T follicular helper cell (primary cell): Measurements from ENCODE around the gene PARD3.
"Not testable (repeated sequence)": the region's sequence is repeated elsewhere in the genome, so short reads cannot be mapped to it uniquely, and the experiment has no call there.

Experiments used
- DNase-seq: peaks from one replicate; pipeline ENCODE4 v3.0.0-alpha.2; 2020; ENCODE audit warnings: low read depth

The PARD3 gene

DNA sequence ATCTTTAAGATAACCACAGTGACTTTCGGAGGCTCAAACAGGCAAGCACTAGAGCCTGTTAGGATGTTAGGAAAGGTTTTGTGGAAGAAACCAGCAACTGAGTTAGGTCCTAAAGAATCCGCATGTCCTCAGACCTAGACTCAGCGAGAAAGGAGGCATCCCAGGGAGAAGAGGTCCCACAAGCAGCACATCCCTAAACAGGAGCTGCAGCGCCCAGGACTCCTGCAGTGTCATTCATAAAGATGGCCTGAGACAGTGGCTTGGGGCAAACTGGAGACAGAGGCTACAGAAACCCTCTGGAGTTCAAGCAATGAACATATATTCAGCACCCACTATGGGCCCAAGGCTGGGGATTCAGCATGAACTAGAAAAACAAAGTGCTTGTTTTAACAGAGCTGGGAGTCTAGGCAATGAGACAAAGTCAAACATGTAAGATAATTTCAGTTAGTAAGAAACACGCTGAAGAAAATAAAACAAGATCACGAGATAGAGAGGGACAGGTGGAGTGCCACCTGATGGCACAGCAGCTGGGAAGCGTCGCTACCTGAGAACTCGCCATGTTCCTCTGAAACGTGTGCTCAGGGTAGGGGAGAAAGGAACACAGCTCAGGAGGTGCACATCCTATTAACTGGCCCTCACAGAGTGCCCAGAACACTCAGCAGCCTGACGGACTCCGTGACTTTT lies 48.1 kb downstream of the PARD3 start:
- no peak for DNase-seq

DNA sequence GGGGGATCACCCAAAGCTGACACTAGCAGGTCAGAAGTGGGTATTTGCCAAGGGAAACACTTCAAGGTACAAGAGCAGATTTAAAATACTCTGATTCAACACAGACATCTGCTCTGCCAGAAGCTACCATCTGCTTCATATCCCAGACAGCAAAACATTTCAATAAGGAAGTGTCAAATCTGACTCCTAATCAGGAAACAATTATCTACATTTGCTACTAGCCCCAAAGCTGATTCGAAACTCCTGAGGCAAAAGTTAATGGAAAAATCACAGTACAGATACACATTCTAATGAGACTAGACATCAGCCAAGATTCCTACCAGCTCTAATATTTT lies 48.9 kb downstream of the PARD3 start:
- DNase-seq = no peak

DNA sequence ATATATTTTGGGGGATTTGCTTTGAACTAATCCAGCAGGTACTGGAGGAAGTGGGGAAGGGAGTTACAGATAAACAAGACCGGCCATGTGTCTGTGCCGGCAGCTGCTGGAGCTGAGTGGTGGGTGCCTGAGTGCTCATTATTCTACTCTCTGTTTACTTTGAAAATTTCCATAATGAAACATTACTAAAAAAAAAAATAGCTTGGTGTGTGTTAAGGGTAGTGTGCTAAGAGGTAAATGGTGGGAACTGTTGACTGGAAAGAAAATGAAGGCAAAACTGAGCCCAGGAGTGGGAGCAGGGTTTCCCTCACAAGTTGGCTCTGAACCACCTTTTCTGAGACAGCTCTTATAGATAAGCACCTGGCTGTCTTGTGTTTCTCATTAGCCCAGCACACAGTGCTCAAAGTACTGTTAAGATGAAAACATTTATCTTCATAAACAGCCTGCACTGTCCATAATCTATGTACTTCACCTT lies 50.6 kb downstream of the PARD3 start:
- no peak for DNase-seq

DNA sequence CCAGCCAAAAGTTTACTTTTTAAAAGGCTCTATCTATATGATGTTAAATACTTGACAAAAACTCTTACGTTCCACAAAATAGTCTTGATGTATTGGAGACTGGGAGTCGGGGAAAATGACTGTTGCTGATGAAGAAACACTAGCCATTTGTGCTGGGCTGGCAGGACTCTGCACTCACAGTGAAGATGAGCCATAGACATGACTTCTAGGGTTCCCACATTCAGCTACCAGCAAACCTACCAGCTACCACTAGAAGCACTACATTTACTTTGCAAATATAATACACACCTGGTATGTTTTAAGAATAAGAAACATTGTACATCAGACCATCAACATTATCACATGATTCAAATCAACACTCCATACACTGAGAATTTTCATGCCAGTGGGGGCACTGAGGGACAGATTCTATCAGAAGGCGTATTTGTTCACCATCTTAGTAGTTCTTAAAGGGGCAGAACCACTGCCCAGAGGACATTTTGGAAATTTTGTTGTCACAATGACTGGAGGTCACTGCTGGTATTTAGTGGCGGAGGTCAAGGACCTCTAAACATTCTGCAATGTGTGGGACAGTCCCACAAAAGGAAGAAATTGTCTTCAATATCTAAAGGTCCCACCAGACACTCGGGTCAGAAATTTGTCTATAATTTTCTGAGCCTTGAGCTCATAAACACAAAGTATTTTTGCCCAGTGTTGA lies 52.3 kb downstream of the PARD3 start:
- DNase-seq = no peak

DNA sequence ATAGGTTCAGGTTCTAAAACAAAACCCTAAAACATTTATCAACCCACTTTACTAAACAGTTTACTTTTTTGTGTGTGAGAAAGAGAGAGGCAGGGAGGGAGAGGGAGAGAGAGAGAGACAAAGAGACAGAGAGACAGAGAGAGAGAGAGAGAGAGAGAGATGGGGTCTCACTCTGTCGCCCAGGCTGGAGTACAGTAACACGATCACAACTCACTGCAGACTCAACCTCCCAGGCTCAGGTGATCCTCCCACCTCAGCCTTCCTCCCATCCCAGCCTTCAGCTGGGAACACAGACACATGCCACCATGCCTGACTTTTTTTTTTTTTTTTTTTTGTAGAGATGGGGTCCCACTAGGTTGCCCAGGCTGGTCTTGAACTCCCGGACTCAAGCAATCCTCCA lies 52.9 kb downstream of the PARD3 start:
- DNase-seq = no peak

DNA sequence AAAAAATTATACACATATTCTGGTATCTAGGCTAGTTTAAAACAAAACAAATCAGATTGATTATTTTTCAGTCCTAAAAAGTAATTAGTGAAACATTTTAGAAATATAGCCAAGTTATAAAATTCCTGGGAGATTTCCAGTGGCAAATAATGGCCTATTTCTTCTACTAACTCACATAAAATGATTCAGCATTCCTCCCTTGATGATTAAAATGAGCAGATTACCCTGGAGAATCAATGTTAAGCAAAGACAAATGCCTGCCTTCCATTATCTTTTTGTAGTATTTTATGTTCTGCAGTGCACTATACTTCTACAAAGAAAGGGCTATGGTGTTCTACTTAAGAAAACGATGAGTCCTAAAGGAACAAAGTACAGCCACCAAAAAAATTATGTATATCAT lies 53.6 kb downstream of the PARD3 start:
- no peak for DNase-seq

DNA sequence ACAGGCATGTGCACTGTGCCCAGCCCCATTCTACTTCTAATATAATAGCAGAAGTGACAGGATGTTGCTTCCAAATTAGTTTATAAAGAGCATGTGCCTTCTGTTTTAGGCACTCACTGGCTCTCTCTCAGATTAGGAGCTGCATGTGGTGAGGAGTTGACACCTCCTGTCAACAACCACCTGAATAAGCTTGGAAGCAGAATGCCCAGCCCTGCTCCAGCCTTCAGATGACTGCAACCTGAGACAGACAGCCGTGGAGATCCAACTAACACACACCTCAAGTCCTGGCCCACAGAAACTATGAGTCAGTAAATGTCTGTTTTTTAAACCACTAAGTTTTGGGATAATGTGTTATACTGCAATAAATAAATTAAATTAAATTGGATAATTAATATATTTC lies 54.5 kb downstream of the PARD3 start:
- no peak for DNase-seq

DNA sequence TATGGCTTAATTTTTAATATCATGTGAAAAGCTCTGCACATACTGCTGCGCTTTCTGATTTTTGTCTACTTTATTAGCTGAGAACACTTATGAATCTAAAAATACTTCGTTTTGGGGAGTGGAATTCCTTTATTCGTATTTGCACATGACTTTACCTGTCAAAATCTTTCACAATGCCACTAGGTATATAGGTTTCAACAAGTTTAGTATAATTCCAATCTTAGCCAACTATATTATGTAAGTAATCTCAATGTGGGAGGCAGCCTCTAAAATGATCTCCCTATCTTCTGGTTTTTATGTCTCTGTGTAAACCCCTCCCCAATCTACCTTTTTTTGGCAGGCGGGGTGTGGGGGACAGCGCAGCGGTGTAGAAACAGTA lies 55.3 kb downstream of the PARD3 start:
- no peak for DNase-seq

DNA sequence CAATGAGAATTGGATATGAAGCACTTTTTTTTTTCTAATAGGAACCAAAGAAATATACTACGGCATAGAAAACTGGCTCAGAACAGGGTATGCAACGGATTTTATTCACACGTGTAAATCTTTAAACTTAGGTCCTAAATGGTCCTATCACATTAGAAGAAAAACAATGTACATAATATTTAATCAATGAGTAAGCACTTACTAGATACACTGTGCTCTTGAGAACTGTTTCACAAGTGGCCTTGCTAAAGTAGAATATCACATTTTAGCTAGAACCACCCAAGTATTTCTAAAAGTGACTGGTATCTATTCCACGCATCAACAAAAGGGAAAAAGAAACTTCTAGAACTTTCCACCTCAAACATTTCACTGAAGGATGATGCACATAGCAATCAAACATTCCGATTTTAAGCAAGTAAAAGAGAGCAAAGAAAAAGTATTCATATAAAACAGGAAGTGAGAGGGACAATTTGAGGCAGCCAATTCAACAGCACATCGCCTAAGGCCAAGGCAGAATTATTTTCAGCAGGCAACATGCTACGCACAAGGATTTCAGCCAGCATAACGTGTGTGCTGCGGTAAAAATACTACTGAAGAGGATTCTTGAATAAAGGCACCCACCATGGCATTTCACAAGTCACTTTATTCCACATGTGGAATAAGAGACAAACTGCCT lies 55.8 kb downstream of the PARD3 start:
- DNase-seq = no peak

DNA sequence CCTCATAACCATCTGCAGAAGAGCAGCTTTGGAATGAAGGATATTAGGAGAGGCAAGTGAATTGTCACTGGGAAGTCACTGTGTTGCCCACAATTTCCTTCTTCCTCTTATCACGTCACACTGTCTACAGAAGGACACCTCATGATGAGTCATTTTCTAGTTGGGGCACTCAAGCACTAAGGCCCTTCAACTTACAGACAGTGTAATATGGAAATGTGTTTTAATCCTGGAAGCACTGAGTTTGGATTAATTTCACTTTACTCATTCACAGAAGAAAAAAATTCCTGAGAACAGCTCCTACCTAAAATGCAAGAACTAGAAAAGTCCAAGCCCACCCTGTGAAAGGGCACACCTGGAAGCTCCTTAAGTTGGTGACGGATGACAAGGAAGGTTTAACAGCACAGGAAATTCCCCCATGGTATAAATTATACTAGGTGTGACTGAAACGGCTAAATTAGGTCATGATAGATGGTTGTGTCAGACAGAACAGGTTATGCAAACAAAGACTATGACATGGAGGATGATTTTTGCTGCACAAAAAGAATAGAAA lies 56.6 kb downstream of the PARD3 start:
- DNase-seq = no peak

DNA sequence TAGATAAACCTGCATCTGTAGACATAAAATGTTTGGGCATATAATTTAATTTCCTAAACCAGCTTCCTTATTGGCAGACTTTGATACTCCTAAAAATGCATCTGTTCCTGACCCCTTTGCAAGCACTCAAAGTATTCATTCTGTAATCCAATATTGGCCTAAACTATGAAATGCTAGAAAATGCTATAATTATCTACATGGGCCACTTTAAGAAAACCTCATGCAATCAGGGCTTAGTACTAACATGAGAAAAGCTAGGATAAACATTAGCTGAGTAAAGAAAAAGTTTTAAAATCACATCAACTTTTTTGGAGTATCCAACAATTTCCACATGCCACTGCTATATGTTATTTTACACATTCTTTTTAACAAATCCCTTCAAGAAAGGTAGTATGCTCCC lies 57.2 kb downstream of the PARD3 start:
- no peak for DNase-seq

DNA sequence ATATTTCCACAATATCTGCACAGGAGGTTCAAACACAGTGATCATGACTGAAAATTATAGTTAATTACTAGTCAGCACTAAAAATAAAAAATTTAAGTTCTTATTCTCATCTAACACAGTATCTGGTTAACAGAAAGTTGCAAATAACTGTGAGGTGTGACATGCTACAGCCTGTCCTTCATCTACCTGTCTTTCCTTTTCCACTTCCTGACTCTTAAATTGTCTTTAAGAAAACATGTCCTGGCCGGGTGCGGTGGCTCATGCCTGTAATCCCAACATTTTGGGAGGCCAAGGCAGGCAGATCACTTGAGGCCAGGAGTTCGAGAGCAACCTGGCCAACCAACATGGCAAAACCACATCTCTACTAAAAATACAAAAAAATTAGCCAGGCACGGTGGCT lies 57.9 kb downstream of the PARD3 start:
- DNase-seq = not testable (repeated sequence)

DNA sequence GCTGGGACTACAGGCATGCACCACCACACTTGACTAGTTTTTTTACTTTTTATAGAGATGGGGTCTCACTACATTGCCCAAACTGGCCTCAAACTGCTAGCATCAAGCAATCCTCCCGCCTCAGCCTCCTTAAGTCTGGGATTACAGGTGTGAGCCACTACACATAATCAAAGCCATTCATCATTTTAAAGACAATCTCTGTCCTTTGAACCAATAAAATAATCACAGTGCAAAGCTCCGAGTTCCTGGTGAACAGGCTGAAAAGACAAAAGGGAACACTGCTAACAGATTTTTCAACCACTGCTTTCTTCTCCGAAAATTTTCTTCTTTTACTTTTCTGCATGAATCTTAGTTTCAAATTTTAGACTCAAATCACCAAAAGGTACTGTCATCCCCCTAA lies 58.5 kb downstream of the PARD3 start:
- DNase-seq = no peak

DNA sequence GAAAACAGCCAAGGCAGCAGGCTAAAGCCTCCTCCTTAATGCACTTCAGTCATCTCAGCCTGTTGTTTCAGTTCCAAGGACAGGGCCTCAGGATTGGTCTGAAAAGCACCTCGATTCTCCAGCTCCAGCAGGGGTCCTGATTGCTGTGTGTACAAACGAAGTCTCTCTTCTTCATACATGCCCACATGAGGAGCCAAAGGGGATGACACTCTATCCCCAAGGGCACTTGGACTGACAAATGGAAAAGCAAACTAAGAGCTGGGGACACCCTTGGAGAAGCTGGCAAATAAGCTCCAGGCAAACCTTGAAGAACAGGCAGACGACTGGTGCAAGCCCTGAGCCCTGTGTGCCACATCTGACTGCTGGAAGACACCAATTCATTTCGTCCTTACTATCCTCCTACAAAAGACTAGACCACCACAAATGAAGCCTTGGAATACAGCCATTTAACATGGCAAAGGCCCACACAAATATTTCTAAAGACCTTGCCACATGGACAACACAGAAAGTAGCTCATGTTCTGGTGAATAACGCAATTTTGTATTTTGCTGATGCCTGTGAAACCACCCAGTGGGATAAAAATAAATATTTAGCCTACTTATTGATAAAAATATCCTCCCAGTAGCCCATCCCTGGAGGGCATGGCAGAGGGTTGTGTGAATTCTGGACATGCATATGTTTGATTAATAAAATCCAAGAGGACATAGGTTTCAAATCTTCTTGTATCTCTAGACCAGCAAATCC lies 61.9 kb downstream of the PARD3 start:
- DNase-seq = no peak

DNA sequence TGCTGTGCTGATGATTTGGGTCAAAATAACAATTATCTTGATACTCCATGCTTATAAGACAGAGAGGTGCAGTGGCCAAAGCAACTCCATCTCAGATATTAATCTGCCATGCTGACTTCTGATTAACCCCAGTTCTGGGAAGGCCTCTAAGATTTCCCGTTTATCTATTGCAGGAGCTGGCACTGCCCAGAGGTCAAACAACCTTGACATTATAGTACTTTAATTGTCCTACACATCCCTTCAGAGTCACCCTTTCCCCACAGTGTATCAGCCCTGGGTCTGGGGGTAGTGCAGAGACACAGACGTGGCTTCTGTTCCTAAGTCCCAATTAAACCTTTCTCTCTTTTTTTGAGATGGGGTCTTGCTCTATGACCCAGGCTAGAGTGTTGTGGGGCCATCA lies 63.8 kb downstream of the PARD3 start:
- DNase-seq = no peak

DNA sequence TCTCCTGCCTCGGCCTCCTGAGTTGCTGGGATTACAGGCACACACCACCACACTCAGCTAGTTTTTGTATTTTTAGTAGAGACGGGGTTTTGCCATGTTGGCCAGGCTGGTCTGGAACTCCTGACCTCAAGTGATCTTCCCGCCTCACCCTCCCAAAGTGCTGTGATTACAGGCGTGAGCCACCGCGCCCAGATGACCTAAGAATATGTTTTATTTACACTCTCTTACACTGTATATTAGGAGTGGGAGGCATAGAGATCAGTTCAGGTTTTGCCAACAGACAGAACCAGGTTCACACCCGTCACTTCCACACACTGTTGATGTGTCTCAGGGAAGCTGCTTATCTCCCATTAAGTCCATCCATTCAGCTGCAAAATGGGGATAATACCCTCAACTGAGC lies 64.3 kb downstream of the PARD3 start:
- not testable (repeated sequence) for DNase-seq

DNA sequence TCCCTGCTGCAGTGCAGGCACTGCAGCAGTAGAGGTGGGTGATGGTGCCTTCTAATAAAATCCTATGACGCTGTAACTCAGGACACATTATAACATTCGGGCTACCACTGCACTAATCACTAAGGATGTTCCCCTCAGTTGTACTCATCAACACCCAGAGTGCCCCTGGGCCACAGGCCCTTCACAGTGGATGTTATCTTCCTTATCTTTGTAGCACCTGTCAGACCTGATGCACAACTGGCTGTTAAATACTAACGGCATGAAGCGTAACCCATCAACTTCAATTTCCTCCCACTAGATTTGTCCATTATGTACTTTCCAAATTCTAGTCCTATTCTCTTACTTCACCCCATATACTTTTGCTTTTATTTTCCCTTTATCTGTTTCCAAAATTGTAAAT lies 66.3 kb downstream of the PARD3 start:
- no peak for DNase-seq

DNA sequence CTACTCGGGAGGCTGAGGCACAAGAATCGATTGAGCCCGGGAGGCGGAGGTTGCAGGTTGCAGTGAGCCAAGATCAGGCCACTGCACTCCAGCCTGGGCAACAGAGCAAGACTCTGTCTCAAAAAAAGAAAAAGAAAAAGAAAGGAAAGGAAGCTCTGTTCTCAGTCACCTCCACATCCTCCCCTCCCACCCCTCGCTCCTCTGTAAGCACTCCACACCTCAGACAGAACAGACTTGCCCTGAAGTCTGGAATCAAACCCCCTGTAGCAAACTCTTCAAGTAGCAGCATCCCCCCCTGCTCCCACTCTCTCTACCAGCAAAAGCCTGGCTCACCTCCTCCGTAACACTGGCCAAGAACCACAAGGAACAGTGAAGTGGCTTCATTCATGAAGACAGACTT lies 66.7 kb downstream of the PARD3 start:
- no peak for DNase-seq

DNA sequence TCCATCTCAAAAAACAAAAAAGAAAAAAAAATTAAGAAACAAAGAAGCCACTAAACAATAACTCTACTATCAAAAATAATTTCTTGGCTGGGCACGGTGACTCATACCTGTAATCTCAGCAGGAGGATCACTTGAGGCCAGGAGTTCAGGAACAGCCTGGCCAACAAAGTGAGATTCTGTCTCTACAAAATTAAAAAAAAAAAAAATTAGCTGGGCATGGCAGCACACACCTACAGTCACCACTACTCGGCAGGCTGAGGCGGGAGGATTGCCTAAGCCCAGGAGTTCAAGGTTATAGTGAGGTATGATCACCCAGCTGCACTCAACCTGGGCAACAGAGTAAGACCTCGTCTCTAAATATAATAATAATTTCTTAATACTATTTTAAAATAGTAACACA lies 69.0 kb downstream of the PARD3 start:
- DNase-seq = no peak

DNA sequence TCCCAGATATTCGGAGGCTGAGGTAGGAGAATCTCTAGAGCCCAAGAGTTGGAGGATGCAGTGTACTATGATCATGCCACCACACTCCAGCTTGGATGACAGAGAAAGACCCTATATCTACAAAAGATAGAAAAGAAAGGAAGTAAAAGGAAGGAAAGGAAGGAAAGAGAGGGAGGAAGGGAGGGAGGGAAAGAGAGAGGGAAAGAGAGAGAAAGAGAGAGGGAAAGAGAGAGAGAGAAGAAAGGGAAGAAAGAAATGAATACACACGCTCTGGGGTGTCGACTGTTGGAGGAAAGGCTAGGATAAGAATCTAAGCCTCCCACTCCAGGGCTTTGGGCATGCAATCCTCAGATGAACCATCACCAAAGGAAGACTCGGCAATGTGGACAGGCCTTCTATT lies 69.9 kb downstream of the PARD3 start:
- no peak for DNase-seq

DNA sequence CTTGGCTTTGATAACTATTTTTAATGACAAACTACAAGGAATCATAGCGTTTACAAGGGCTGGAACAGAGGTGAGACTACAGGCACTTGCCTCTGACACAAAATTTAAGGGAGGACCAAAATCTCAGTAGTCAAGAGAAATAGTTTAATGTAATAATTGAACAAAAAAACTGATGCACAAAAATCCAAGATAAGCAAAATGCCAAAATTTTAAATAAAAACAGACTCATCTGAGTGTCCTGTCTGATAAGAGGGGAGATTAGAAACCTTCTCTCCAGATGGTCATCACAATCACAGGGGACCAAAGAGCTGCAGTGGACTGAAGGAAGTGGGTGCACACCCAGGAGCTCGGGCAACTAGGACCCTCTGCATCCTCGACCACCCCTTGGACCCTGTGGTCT lies 70.5 kb downstream of the PARD3 start:
- DNase-seq = no peak

DNA sequence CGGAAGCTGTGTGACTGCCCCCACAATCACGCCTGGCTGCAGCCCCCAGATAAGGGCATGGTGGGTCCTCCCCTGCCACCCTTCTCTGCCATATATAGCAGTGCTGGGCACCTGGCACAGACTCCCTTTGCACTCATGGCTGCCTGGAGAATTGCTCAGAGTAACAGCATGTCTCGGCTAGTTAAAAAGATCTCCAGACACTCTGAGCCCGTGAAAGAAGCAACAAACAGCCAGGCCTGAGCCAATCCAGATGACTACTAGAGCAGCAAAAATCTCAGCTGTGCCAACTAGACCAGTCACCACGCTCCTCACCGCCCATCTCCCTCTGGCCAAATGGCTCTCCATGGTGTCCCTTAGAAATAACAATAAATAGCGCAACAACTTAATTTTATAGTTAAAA lies 71.3 kb downstream of the PARD3 start:
- no peak for DNase-seq
